Kidney tubule cell (primary cell): Measurements from ENCODE around the gene OVOL3.
"Not testable (repeated sequence)": the region's sequence is repeated elsewhere in the genome, so short reads cannot be mapped to it uniquely, and the experiment has no call there.

Experiments
- DNase-seq: peaks from one replicate; pipeline ENCODE4 v3.0.0-alpha.2; 2018; ENCODE audit warnings: low spot score

Gene OVOL3

DNA sequence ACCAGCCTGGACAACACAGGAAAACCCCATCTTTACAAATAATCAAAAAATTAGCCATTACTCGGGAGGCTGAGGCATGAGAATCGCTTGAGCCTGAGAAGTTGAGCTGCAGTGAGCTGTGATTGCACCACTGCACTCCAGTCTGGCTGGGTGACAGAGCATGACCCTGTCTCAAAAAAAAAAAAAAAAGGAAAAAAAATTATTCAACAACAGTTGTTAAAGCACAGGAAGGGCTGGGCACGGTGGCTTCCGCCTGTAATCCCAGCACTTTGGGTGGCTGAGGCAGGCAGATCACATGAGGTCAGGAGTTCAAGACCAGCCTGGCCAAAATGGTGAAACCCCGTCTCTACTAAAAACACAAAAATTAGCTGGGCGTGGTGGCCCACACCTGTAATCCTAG, 20.3 kb downstream of the OVOL3 start:
- DNase-seq, result peak; percentile 44

DNA sequence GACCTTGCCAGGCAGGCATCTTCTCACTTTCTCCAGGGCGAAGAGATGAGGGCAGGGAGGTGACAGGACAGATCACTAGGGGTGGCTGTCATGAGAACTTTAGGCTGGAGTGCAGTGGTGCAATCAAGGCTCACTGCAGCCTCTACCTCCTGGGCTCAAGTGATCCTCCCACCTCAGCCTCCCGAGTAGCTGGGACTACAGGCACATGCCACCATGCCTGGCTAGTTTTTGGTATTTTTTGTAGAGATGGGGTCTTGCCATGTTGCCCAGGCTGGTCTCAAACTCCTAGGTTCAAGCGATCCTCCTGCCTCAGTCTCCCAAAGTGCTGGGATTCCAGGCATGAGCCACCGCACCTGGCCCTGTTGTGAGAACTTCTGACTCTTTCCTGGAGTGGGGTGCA, 23.9 kb downstream of the OVOL3 start:
- not testable (repeated sequence) for DNase-seq

DNA sequence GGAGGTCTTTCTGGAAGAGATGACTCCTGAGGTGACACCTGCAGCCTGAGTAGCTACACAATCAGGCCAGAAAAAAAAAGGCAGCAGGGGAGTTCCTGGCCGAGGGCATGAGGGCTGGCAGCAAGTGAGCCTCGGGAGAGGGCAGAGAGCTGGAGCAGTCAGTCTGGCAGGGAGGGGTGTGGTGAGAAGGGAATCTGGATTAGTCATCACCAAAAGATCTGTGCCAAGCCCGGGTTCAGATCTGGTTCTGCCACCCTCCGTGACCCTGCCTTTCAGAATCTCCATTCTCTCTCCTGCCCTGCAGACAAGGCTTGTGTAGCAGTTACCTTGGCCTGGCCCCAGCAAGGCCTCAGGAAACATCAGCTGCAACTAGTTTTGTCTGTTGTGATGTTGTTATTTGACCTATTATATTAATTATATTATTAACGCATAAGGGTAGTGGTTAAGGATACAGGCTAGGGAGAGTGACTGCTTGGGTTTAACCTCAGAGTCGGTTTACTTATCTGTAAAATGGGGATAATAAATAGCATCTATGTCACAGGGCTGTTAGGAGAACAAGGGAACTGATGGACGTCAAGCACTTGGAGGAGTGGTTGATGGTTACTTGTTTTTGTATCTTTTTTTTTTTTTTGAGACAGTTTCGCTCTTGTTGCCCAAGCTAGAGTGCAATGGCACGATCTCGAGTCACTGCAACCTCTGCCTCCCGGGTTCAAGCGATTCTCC, 26.2 kb downstream of the OVOL3 start:
- DNase-seq, result peak; percentile 90

DNA sequence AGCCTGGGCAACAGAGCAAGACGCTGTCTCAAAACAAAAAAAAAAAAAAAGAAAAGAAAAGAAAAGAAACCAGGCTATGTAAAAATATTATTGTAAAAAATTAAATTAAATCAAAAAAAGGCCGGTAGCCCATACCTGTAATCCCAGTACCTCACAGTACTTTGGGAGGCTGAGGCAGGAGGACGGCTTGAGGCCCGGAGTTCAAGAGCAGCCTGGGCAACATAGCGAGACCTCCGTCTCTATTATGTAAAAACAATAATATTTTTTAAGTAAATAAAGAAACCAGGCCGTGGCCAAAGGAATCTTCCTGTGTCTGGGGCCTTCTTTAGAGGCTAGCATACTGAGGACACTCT, 28.2 kb downstream of the OVOL3 start:
- no peak for DNase-seq

DNA sequence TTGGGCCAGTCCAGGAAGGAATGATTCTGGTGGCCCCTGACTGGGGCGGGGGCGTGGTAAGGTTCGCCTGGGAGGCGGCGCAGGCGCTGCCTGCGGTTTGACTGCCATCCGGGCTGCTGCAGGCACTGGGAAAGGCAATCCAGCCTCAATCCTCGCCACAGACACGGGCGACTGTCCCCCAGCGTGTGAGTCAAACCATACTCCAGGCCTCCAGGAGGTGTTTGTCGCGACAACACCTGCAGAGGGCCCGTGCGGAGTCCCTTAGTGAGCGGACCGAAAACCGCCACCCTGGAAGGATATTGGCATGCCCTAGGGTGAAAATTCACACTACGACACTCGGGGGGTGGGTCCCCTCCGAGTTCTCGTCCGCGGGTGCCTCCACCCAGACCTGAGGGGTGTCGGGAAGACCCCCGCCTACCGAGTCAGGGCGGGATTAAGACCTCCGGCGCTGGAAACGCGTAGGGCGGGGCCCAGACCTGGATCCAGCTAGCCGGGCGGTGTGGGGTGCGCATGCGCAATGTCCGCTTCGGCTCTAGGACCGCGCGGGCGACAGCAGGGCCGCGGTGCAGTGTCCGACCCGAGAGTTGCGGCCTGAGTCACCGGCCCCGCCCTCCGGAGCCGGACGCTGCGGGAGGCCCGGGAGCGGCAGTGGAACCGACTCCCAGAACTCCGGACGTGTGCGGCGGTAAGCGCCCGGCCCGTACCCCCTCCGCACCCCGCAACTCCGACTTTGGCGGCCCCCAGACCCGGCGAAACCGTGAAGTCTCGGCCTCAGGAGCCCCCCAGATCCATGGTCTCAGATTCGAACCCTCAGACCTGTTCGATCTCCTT, 28.7 kb downstream of the OVOL3 start, which contains the start of gene CAPNS1:
Gene CAPNS1, plus strand, starts transcription at position 594 of the 831 bp plus-strand sequence. CDS start 946 bp downstream, outside the sequence.
- peak; percentile 97 for DNase-seq

DNA sequence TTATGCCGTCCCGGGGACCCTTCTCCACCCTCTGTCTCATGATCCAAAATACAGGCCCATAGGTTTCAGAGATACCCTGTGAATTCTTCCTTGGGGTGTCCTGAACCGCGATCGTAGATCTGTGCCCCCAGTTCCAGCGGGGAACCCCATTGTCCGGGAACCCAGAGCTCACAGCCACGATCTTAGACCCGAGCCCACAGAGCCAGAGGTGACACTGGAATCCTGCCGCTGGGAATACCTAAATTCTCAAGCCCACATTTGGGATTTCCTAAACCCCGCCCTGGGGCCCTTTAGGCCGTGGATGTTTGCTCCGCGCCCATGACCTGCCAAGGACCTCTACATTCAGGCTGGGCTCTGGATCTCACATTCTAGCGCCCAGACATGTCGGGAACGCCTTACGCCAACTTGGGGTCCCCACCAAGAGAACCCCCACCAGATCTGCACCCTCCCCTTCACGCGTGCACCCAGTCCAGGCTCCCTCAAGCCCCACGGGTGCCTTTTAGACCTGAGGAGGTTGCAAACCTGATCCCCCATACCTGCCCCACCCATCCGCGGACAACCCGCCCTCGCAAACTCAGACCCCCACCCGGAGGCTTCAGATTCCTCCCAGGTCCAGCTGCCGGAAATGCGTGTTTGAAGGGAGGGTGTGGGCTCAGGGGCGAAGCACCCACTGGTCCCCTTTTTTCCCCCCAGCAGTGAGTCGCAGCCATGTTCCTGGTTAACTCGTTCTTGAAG, 29.5 kb downstream of the OVOL3 start:
- peak; percentile 75 for DNase-seq

DNA sequence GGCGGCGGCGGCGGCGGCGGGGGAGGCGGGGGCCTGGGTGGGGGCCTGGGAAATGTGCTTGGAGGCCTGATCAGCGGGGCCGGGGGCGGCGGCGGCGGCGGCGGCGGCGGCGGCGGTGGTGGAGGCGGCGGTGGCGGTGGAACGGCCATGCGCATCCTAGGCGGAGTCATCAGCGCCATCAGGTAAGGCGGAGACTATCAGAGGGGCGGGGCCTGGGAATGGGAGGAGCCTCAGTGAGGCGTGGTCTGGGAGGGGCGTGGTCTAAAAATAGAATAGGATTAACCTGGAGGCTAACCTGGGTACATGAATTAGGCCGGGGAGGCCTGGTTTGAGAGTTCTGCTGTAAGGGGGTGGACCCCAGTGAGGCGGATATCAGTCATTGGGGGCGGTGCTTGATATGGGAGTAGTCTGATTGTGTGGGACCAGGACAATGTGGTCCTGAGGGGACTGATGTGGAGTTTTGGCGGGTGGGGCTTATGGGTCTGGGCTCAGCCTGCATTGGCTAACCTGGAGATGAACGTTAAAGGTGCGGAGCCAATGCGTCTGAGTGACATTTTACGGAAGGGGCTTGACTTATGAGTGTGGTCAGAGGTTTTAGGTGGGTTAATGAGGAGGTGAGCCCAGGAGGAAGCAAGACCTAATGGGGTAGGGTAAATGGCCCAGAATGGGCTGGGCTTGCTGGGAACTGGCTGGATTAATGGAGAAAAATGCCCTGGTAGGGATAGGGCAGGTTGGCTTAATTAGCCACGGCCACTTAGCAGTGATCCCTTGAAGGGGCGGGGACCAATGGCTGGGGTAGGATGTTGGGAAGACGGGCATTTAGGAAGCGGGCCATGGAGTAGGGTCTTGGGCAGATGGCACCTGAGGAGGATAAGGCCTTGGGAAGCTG, 30.3 kb downstream of the OVOL3 start:
- DNase-seq, result peak; percentile 93

DNA sequence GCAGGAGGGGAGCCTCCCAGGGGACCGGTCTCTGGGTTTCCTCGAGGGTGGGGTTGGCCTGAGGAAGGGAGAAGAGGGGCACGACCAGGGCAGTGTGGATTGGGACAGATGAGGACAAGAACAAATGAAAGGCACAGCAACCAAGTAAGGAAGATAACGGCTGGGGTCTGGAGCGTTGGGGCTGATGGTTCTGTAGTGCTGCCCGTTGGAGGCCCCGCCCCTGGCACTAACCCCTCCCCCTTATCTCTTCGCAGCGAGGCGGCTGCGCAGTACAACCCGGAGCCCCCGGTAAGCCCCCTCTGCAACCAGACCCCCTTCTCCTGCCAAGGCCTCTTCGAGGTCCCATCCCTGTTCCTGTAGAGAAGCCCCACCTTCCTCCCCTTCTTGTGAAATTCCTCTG, 31.1 kb downstream of the OVOL3 start:
- no peak for DNase-seq

DNA sequence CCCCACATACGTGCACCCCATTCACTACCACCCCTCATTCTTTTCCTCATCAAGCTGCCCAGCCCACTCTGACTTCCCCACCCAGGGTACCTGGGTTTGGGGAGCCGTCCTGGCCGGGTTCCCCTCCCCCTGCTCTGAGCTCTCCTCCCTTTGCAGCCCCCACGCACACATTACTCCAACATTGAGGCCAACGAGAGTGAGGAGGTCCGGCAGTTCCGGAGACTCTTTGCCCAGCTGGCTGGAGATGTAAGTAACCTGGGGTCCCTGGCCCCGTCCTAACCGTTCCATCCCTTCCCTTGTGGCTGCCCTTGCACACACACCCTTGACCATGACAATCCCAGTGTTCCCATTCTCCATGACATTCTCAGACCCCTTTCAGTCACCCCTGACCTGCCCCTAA, 31.6 kb downstream of the OVOL3 start:
- no peak for DNase-seq

DNA sequence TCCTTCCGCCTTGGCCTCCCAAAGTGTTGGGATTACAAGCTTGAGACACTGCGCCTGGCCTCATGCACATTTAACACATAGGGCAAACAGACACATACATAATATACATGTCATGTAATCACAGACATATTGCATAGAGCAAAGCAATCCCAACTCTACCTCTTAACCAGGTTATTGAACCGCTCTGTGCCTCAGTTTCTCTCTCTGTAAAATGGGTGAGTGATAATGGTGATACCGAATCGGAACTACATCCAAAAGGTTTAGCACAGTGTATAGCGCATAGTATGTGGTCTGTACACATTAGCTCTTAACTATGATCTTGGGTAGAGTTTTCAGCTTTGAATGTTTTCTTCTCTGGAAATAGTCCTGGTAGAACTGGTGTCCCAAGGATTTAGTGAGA, 33.7 kb downstream of the OVOL3 start:
- DNase-seq, result no peak

DNA sequence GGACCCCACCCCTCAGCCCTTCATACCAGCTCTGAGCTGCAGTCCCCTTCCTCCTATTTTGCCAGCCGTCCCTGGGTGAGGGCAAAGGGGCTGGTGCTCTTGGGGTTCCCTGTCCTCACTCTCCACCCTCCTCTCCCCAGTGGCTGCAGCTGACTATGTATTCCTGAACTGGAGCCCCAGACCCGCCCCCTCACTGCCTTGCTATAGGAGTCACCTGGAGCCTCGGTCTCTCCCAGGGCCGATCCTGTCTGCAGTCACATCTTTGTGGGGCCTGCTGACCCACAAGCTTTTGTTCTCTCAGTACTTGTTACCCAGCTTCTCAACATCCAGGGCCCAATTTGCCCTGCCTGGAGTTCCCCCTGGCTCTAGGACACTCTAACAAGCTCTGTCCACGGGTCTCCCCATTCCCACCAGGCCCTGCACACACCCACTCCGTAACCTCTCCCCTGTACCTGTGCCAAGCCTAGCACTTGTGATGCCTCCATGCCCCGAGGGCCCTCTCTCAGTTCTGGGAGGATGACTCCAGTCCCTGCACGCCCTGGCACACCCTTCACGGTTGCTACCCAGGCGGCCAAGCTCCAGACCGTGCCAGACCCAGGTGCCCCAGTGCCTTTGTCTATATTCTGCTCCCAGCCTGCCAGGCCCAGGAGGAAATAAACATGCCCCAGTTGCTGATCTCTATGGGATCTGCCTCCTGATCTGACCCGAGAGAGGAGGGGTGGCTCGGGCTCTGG, 38.9 kb downstream of the OVOL3 start:
- no peak for DNase-seq

DNA sequence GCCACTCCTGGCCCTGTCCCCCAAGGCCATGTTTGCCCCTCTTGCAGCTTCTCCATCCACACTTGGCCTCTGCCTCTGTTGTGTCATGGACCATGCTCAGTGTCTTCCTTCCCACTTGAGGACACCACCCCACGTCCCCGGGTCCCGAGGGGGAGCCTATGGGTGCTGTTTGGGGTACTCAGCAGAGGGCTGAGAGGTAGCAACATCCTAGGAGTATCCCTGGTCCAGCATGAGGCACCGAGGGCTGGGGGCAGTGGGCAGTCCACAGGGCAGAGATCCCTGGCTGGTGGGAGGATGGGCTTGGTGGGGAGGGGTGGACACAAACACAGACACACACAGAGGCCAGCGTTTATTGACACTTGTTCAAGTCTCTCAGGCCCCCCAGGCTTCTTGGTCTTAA, 39.6 kb downstream of the OVOL3 start:
- no peak for DNase-seq

DNA sequence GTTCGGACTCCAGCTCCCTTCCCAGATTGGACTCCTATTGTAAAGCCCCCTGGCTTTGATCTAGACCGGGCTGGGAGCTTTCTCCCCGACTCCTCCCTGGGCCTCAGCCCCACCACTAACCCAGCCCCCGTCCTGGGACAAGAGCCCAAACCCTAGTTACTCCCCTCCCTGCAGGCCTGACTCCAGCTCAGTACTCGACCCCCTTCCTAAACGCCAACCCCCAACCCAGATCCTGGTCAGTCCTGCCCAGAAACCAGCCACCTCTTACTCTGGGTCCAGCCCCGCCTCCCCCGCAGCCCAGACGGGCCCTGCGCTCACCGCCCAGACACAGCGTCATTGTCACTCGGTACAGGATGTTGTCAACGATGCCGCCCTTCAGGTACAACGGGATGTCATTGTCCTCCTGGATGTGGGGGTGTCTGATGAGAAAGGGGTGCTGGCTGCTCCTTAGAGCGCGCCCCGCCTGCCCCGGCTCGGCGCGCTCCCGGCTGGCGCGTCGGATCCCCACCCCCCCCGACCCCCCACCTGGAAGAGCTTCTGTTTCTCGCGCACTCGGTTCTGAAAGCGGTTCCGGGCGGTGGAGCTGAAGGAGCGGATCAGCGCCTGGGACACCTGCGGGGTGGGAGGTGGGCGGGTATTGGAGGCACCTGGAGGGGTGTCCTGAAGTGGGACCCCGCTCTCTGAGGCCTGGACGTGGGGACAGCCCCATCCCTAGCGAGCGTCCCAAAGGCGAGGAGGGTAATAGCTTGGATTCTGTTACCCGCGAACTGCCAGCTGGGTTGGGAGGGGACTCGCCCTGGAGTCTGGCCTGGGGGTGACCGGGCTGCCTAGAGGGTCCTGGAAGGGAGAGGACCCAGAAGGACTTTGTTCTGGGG, 40.4 kb downstream of the OVOL3 start:
- peak; percentile 21 for DNase-seq

DNA sequence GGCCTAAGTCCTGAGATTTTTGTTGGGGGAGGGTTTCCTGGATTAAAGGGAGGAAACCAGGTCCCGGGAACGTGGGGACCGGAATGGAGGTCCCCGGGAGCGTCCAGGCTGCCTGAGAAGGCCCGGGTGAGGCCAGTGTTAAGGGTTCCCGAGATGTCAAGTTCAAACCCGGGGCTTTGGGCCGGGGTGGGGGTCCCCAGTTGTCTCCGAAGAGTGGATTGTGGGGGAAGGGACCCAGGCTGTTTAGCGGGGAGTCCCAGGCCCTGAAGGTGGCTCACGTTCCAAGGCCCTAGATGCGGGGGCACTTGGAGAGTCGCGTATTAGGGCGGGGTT, 41.0 kb downstream of the OVOL3 start:
- no peak for DNase-seq

DNA sequence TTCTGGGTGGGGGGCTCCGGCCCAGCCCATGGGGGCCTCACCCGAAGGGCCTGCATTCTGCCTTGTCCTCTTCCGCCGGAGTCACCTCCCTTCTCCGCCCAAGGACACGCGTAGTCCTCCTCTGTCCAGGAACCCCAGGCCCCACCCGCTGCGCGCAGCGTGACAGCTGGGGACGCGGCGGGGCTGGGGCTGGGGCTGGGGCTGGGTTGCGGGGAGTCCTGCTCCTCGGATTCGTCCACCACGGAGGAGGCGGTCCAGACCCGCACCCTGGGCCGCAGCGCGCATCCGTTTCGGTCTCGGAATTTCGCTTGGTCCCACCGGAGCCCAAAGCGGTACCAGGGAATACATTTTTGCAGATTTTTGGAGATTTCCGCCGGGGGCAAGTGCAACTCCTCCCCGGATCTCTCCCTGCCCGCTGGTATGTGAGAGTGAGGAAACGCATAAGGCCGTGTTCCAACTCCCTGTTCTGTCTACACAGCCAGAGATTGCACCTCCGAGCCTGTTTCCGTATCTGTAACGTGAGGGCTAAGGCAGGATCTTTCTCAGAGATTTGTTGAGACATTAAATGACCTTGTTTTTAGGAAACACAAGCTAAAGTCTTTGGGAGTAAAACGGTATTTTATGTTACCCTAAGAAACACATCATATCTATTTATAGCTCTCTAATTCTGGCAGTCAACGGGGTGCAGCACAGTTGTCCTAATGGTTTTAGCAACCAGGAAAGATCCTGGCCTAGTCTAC, 41.6 kb downstream of the OVOL3 start, which contains the start of gene COX7A1:
Gene COX7A1, minus strand, starts transcription at position 96 of the 740 bp plus-strand sequence. Its CDS starts 40 bp downstream, at position 56.
- no peak for DNase-seq

DNA sequence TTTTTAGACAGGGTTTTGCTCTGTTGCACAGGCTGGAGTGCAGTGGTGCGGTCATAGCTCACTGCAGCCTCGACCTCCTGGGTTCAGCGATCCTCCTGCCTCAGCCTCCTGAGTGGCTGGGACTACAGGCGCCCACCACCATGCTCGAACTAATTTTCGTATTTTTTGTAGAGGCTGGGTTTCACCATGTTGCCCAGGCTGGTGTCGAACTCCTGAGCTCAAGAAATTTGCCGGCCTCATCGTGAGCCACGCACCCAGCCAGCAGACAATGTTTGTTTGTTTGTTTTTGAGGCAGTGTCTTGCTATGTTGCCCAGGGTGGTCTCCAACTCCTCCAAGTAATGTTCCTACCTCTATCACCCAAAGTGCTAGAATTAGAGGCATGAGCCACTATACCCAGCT, 42.2 kb downstream of the OVOL3 start:
- no peak for DNase-seq

DNA sequence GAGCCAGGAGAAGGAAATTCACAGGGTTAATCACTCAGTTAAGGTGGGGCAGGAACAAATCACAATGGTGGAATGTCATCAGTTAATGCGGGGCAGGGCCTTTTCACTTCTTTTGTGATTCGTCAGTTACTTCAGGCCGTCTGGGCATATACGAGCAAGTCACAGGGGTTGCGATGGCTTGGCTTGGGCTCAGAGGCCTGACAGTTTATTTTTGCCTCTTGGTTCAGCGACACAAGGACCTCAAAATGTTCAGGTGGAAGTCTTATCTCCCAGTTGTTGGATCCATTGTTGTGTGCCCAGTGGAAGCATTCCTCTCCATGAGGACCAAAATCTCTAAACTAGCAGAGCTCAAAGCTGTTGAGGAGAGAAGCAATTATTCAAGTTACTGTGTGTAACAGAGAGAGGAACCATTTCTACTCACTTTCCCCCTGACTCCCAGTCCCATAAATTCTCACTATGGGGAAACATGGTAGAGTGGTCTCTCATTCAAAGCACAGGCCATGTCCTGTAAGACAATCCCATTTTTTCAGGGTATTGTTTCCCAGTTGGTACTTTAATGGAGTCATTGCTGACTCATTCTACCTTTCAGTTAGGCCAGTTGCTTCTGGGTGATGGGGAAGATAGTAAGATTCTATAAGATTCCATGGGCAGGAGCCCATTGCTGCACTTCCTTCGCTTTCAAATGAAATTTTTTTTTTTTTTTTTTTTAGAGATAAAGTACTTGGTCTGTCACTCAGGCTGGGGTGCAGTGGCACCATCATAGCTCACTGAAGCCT, 50.1 kb downstream of the OVOL3 start:
- DNase-seq, result no peak
